Gastrocnemius medialis (tissue), 4 donors: ENCODE data around the gene NDNF. TPM values are rescaled to one million over a fixed set of nuclear protein-coding genes. Genes with fewer than 3 reads are reported as not detected.

Experiments used
- ATAC-seq, 2 donors: fragments of 150-250 bp; one replicate each; pipeline ENCODE4 v1.9.1; 2016
- DNase-seq, 2 donors: peaks; one replicate each; pipeline ENCODE4 v3.0.0-alpha.2; 2019
- H3K27ac ChIP-seq, 4 donors: fragments of 200-600 bp; sonication (generic); 1 replicate in 1 of 4; 2 replicates in 3 of 4; pipeline ENCODE4 v1.5.1; 2016 to 2018; ENCODE audit warnings: mild to moderate bottlenecking in 2 of 4, moderate library complexity in 1 of 4
- H3K27me3 ChIP-seq, 3 donors: fragments of 200-600 bp; sonication (generic) in 2 of 3; 1 replicate in 1 of 3; 2 replicates in 2 of 3; pipeline versions ENCODE4 v1.5.1 to v1.6.0; 2016 to 2019; ENCODE audit warnings: mild to moderate bottlenecking in 1 of 3, moderate library complexity in 1 of 3
- H3K36me3 ChIP-seq, 2 donors: fragments of 200-600 bp; sonication (generic) in 1 of 2; one replicate each; pipeline ENCODE4 v1.5.1; 2017 to 2018
- H3K4me1 ChIP-seq, 2 donors: fragments of 200-600 bp; sonication (generic) in 1 of 2; one replicate each; pipeline ENCODE4 v1.5.1; 2016 to 2017; ENCODE audit warnings: mild to moderate bottlenecking in 2 of 2
- H3K4me3 ChIP-seq, 4 donors: fragments of 200-600 bp; sonication (generic) in 3 of 4; 1 replicate in 1 of 4; 2 replicates in 3 of 4; pipeline ENCODE4 v1.5.1; 2016 to 2019; ENCODE audit warnings: mild to moderate bottlenecking in 2 of 4
- H3K9me3 ChIP-seq, 3 donors: fragments of 200-600 bp; sonication (generic) in 2 of 3; 1 replicate in 1 of 3; 2 replicates in 2 of 3; pipeline ENCODE4 v1.5.1; 2016 to 2019
- CTCF ChIP-seq, 5 experiments: fragments of 450-650 bp in 3 of 5; fragments of 200-600 bp in 2 of 5; sonication (generic) in 2 of 5; IDR thresholded peaks in 4 of 5; conservative IDR thresholded peaks in 1 of 5; 1 replicate in 4 of 5; 2 replicates in 1 of 5; pipeline ENCODE4 v1.5.1; 2016 to 2019; ENCODE audit warnings: antibody characterized with exemption in 5 of 5, mild to moderate bottlenecking in 3 of 5, moderate library complexity in 3 of 5
- POLR2A ChIP-seq, 2 donors: fragments of 450-650 bp; IDR thresholded peaks; one replicate each; pipeline ENCODE4 v1.6.1; 2017; ENCODE audit warnings: antibody characterized with exemption in 2 of 2, mild to moderate bottlenecking in 2 of 2, moderate library complexity in 2 of 2
- in situ Hi-C, 4 donors: fragments of 200-750 bp; cut with MboI; loops; one replicate each; pipeline versions ENCODE4 v1.15.0 to v1.8.0; 2017; ENCODE audit warnings: low sequenced_read_pairs in 4 of 4
- intact Hi-C: fragments of 100-400 bp; cut with DNase I; formaldehyde crosslinking; loops from one replicate; pipeline ENCODE4 v1.15.1; 2023; ENCODE audit warnings: low total_unique reads
- total RNA-seq, 4 donors: library from RNA; depleted of rRNA; stranded (reverse); fragments of >200 nt; gene quantifications; one replicate each; pipeline versions ENCODE4 v1.1.0 to v1.2.3, GENCODE V29; 2016

Gene NDNF
- total RNA-seq, 4 donors from 2014 or later: 2.6 to 8.1 (median 4.5) TPM

DNA sequence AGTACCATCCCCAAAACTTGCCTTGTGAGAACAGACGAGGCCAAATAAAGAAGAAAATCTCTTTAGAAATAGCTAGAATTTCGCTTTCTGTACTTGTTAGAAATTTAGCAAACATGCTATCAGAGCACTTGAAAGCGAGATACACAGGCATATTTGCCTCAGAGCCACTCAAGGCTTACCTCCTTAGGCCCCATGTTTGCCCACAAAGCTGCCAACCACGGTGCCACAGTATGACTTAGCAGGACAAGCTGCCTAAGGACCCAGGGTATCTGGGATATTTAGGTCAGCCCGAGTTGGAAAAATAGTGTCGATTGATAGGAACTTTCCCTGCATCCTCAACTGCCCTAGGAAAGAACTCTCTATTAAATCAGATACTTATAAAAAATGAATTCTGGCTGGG is 24.2 kb downstream of the NDNF start:
- no peak for ATAC-seq
- intact Hi-C loops: no loop called here
- Histone ChIP-seq H3K27me3 (no peaks in the 10 kb centered on the region), H3K36me3 (no peaks in the 10 kb centered on the region), H3K4me1 (no peaks in the 10 kb centered on the region), H3K9me3 (no peaks in the 10 kb centered on the region), H3K27ac (no peak overlapping the region), H3K4me3 (no peak overlapping the region)
- no peak for TF ChIP-seq CTCF (IDR thresholded peaks at IDR 0.05 in 4 of 5, conservative IDR thresholded peaks at IDR 0.05 in 1 of 5)
- no peak for TF ChIP-seq POLR2A (IDR thresholded peaks at IDR 0.05)
- DNase-seq: no peak
- in situ Hi-C loops: no loop called here

DNA sequence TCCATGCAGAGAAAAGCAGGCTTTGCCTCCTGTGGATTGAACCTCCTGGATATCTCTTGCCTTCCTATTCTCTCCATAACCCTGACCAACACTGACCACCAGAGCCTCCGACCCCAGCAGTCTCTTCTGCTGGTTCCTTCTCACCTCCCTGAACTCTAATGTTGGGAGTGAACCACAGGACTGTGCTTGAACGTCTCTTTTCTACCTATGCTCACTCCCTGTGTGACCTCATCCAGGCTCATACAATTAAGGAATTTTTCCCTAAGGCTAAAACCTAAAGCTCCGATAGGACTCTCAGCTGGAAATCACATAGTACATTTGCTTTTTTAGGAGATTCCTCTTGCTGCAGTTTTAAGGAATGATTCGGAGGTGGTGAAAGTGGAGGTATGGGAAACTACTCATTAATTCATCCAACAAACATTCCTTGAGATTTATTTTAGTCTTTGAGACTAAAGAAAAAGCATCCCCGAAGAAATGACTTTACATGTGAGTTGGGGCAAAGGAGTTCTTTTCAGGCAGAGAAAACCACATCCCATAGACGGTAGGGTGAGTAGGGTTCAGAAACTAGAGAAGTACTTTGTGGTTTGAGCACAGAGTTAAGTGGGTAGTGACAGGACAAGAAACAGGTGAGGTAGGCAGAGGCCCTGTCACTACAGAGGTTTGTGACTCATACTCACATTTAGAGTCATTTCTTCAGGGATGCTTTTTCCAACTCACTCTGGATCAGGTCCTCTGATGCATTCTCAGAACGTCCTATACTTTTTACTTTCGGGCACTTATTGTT is 30.8 kb downstream of the NDNF start:
- Histone ChIP-seq H3K36me3 (no peaks in the 10 kb centered on the region), H3K27ac (no peak overlapping the region), H3K27me3 (no peaks in the 10 kb centered on the region), H3K4me1 (no peaks in the 10 kb centered on the region), H3K9me3 (no peaks in the 10 kb centered on the region), H3K4me3 (no peak overlapping the region)
- intact Hi-C loops (no loop called here), in situ Hi-C loops (no loop called here)
- ATAC-seq (no peak), DNase-seq (no peak)
- TF ChIP-seq CTCF (IDR thresholded peaks at IDR 0.05 in 4 of 5, conservative IDR thresholded peaks at IDR 0.05 in 1 of 5) (no peak), POLR2A (IDR thresholded peaks at IDR 0.05) (no peak)

- DNase-seq (peak in 1 of 2 donors; percentile 11), ATAC-seq (no peak)
- H3K36me3 ChIP-seq: no peaks in the 10 kb centered on the region
- no peak overlapping the region for H3K4me3 ChIP-seq
- no peaks in the 10 kb centered on the region for H3K9me3 ChIP-seq
- in situ Hi-C loops (no loop called here), intact Hi-C loops (no loop called here)
- no peaks in the 10 kb centered on the region for H3K27me3 ChIP-seq
- no peak for TF ChIP-seq CTCF (IDR thresholded peaks at IDR 0.05 in 4 of 5, conservative IDR thresholded peaks at IDR 0.05 in 1 of 5)
- no peak for TF ChIP-seq POLR2A (IDR thresholded peaks at IDR 0.05)
- no peaks in the 10 kb centered on the region for H3K4me1 ChIP-seq
- H3K27ac ChIP-seq: no peak overlapping the region
Observed at GRCh38 chr4:121034017-121034416, 38.3 kb downstream of the NDNF start.

- no peaks in the 10 kb centered on the region for H3K36me3 ChIP-seq
- no peaks in the 10 kb centered on the region for H3K27me3 ChIP-seq
- ATAC-seq (no peak), DNase-seq (no peak)
- H3K9me3 ChIP-seq: no peaks in the 10 kb centered on the region
- TF ChIP-seq POLR2A (IDR thresholded peaks at IDR 0.05) (no peak), CTCF (IDR thresholded peaks at IDR 0.05 in 4 of 5, conservative IDR thresholded peaks at IDR 0.05 in 1 of 5) (no peak)
- in situ Hi-C loops (no loop called here), intact Hi-C loops (no loop called here)
- H3K4me3 ChIP-seq: no peak overlapping the region
- no peak overlapping the region for H3K27ac ChIP-seq
- no peaks in the 10 kb centered on the region for H3K4me1 ChIP-seq
Observed at GRCh38 chr4:121030711-121031110, 41.6 kb downstream of the NDNF start.

DNA sequence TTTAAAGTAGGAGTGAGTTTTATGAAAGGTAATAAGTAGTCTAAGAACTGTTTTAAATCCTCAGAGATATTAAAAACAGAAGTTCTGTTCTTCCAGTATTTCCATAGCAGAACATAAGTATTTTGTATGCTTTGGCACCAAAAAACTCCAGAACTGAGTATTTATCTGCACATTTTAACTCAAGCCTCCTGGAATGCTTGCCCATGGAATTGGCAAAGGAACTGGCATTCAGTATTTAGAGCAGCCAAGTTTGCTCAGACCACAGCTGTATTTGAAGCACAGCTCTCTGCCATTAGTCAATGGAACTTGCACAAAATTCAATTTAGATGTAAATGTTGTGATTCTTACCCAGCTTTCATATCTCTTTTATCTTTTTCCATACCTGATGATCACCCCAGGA is 42.2 kb downstream of the NDNF start:
- intact Hi-C loops: no loop called here
- Histone ChIP-seq H3K4me1 (no peaks in the 10 kb centered on the region), H3K27ac (no peak overlapping the region), H3K27me3 (no peaks in the 10 kb centered on the region), H3K9me3 (no peaks in the 10 kb centered on the region), H3K36me3 (no peaks in the 10 kb centered on the region), H3K4me3 (no peak overlapping the region)
- ATAC-seq (no peak), DNase-seq (no peak)
- in situ Hi-C loops: no loop called here
- TF ChIP-seq CTCF (IDR thresholded peaks at IDR 0.05 in 4 of 5, conservative IDR thresholded peaks at IDR 0.05 in 1 of 5): no peak
- TF ChIP-seq POLR2A (IDR thresholded peaks at IDR 0.05): no peak
